ENCODE measurements around the gene TUT4.

DNA sequence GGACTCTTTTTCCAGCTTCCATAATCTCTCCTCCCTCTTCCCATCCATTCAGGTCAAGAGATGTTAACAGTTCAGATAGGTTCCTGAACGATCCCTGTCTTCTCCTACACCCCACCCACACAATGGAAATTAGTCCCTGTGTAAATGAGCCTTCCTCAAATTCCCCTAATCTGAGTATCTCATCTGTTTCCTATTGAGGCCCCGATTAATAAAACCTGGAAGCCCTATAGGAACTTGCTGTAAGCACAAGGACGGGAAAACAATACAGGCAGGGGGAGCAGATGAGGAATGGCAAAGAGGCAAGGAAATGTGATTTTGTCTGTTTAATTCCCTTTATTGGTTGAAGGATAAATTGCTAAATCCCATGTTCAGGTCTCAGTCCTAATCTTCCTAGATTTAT is 42.2 kb upstream of the TUT4 start:
- TF ChIP-seq TEAD4 (IDR thresholded peaks at IDR 0.05) (no peak), EP300 (IDR thresholded peaks at IDR 0.05; ENCODE audit: borderline replicate concordance) (no peak), EGR1 (IDR thresholded peaks at IDR 0.05) (no peak)
